GM12892 (cell line): ENCODE data around the gene ZBTB16.

Source experiments
- DNase-seq: peaks from one replicate; pipeline ENCODE4 v3.0.0; 2011; ENCODE audit not compliant: insufficient read length
- FAIRE-seq: peaks from 2 replicates; lab custom pipeline; 2011; peaks lifted over from hg19 to GRCh38; lab: Jason Lieb, UNC
- POLR2A ChIP-seq: IDR thresholded peaks from 2 replicates; pipeline ENCODE4 v1.6.1; 2011; ENCODE audit warnings: low read depth, low read length, control low read depth
- POLR2AphosphoS5 ChIP-seq: IDR thresholded peaks from 2 replicates; pipeline ENCODE4 v1.6.1; 2011; ENCODE audit warnings: low read depth, low read length, control low read depth
- TAF1 ChIP-seq: IDR thresholded peaks from 2 replicates; pipeline ENCODE4 v1.6.1; 2011; ENCODE audit warnings: low read depth, mild to moderate bottlenecking, control low read depth, low read length, borderline replicate concordance

ZBTB16 gene

GRCh38 chr11:114264381-114264780 is 204.9 kb downstream of the ZBTB16 start:
- FAIRE-seq (no peak), DNase-seq (no peak)
- no peak for TF ChIP-seq TAF1
- no peak for TF ChIP-seq POLR2A
- no peak for TF ChIP-seq POLR2AphosphoS5

- DNase-seq (no peak), FAIRE-seq (no peak)
- no peak for TF ChIP-seq POLR2A
- TF ChIP-seq POLR2AphosphoS5, result no peak
- no peak for TF ChIP-seq TAF1
Observed at GRCh38 chr11:114265122-114265878, 205.8 kb downstream of the ZBTB16 start.

DNA sequence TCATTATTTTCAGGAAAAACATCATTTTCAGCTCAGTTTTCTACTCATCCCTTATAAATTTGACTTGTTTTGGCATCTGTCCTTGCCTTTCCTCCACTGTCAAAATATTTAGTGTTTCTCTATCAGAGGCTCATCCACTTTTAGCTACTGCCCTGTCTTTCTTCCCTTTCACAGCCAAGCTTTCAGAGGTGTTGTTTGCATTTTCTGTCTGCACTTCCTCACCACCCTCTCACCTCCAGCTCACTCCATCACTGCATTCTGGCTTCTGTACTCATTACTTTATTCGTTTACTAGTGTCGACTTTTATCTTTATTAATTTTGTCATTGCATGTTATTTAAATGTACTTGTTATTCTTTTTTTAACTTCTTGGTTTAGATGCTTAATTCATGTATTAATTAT is 210.0 kb downstream of the ZBTB16 start:
- DNase-seq (no peak), FAIRE-seq (no peak)
- no peak for TF ChIP-seq POLR2AphosphoS5
- TF ChIP-seq POLR2A, result no peak
- TF ChIP-seq TAF1, result no peak

DNA sequence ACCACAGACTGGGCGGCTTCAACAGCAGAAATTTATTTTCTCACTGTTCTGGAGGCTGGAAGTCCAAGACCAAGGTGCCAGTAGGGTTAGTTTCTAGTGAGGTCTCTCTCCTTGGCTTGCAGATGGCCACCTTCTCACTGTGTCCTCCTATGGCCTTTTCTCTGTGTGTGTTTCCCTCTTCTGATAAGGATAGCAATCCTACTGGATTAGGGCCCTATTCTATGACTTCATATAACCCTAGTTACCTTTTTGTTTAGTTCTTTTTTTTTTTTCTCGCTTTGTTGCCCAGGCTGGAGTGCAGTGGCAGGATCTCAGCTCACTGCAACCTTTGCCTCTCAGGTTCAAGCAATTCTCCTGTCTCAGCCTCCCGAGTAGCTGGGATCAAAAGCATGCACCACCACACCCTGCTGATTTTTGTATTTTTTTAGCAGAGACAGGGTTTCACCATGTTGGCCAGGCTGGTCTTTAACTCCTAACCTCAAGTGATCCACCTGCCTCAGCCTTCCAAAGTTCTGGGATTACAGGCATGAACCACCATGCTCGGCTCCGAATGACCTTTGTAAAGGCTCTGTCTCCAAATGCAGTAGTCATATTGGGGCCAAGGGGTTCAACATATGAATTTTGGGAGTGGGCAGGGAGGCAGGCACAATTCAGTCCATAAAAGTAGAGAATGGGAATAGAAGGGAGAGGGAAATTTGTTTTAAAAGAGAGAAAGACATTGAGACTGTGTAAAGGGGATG is 211.2 kb downstream of the ZBTB16 start:
- TF ChIP-seq TAF1 (no peak), POLR2A (no peak), POLR2AphosphoS5 (no peak)
- FAIRE-seq (no peak), DNase-seq (no peak)

- TF ChIP-seq TAF1 (no peak), POLR2A (no peak), POLR2AphosphoS5 (no peak)
- no peak for FAIRE-seq
- DNase-seq, result no peak
Observed at GRCh38 chr11:114271316-114271715, 211.8 kb downstream of the ZBTB16 start.

GRCh38 chr11:114272311-114272710 is 212.8 kb downstream of the ZBTB16 start:
- DNase-seq (no peak), FAIRE-seq (no peak)
- no peak for TF ChIP-seq TAF1
- no peak for TF ChIP-seq POLR2AphosphoS5
- TF ChIP-seq POLR2A, result no peak

- TF ChIP-seq POLR2AphosphoS5 (no peak), TAF1 (no peak)
- FAIRE-seq (no peak), DNase-seq (no peak)
Observed at GRCh38 chr11:114273071-114273470, 213.6 kb downstream of the ZBTB16 start.

DNA sequence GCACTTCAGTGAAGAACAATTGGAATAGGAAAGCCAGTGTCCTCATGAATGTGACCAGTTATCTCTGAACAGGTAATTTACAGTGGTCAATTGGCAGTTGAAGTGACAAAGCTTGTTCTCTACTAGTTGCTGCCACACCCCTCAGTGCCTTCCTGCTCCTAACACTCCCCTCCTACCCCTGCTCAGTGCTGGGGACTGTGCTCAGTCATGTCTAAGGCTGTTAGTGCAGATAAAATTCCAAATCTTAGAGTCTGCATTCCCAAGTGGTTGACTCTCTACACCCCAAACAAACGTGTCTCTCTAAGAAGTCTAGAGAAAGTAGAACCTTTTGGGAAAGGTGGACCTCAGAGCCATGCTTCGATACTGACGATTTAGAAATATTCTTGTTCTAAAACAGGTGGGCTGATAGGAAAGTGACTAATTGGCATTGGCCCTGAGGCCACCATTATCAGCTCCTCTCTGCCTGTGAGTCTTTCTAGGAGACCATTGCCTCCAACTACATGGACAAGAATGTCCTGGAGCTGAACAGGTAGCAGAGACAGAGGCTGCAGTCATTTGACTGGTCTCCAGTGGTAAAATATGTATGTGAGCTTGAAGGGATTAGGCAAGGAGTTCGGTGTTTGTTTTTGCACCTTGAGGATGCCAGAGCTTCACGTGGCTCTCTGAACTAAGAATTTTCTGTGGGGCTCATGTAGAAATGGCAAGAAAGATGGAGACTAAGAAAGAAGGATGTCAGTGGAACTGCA is 214.6 kb downstream of the ZBTB16 start:
- FAIRE-seq (no peak), DNase-seq (no peak)
- TF ChIP-seq TAF1, result no peak
- no peak for TF ChIP-seq POLR2A
- TF ChIP-seq POLR2AphosphoS5, result no peak

GRCh38 chr11:114274637-114275036 is 215.1 kb downstream of the ZBTB16 start:
- FAIRE-seq (no peak), DNase-seq (no peak)
- TF ChIP-seq POLR2A, result no peak
- TF ChIP-seq TAF1, result no peak
- no peak for TF ChIP-seq POLR2AphosphoS5

GRCh38 chr11:114275280-114275679 is 215.8 kb downstream of the ZBTB16 start:
- TF ChIP-seq TAF1 (no peak), POLR2A (no peak), POLR2AphosphoS5 (no peak)
- no peak for FAIRE-seq
- no peak for DNase-seq

DNA sequence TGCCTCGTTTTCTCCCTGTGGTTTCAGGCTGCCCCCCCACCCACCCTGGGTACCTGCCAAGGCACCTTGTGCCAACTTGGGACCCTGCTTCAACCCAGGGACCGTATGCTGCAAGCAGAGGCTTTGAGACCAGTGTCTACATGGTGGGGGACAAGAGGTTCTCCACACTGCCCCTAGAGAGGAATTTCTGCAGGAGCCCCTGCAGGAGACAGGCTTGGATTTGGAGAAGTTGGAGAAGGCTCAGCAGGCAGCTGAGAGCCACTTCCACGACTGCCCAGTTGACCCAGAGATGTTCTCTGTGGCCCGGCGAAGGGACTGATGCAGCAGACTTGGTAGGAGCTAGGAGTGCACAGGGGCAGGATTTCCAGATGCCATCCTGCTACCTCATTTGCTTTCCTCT is 216.6 kb downstream of the ZBTB16 start:
- TF ChIP-seq POLR2AphosphoS5, result no peak
- no peak for TF ChIP-seq POLR2A
- no peak for TF ChIP-seq TAF1
- DNase-seq, result no peak
- FAIRE-seq, result no peak
